Measurements from ENCODE around the gene ZSCAN5B.

Gene ZSCAN5B

GRCh38 chr19:56148096-56148495, 49.5 kb downstream of the ZSCAN5B start:
- no peaks in the 10 kb centered on the region for H3K27me3 ChIP-seq
- peaks cover 28% of the 10 kb centered on the region for H3K36me3 ChIP-seq
- no peak for DNase-seq
- H3K9me3 ChIP-seq, result no peaks in the 10 kb centered on the region
- H3K4me1 ChIP-seq, result no peaks in the 10 kb centered on the region
- TF ChIP-seq, protein P1, sequence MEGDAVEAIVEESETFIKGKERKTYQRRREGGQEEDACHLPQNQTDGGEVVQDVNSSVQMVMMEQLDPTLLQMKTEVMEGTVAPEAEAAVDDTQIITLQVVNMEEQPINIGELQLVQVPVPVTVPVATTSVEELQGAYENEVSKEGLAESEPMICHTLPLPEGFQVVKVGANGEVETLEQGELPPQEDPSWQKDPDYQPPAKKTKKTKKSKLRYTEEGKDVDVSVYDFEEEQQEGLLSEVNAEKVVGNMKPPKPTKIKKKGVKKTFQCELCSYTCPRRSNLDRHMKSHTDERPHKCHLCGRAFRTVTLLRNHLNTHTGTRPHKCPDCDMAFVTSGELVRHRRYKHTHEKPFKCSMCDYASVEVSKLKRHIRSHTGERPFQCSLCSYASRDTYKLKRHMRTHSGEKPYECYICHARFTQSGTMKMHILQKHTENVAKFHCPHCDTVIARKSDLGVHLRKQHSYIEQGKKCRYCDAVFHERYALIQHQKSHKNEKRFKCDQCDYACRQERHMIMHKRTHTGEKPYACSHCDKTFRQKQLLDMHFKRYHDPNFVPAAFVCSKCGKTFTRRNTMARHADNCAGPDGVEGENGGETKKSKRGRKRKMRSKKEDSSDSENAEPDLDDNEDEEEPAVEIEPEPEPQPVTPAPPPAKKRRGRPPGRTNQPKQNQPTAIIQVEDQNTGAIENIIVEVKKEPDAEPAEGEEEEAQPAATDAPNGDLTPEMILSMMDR (IDR thresholded peaks at IDR 0.05; ENCODE audit: low read depth, low read length), result no peak
- no peak overlapping the region for H3K4me3 ChIP-seq (ENCODE audit: low read depth, low read length)

DNA sequence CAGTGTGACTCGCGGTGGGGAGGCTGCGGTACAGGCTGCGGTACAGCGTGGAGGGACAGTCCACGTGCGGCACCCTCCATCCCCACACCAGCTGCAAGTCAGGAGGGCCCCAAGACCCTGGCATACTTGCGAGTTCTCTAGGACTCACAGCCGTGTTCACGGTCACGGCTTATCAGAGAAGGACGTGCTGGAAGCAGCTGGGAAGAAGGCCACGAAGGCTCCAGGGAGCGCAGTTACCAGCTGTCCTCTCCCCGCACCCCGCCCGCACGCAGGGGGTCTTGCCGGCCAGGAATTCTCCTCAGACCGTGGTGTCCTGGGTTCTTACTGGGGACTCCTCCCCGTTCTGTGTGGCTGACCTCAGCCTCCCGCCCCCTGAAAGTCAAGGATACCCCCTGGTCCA, 50.3 kb downstream of the ZSCAN5B start:
- no peak for DNase-seq
- Histone ChIP-seq H3K9me3 (no peaks in the 10 kb centered on the region), H3K27me3 (no peaks in the 10 kb centered on the region), H3K36me3 (peaks cover 34% of the 10 kb centered on the region), H3K4me3 (ENCODE audit: low read depth, low read length) (no peak overlapping the region), H3K4me1 (no peaks in the 10 kb centered on the region)
- TF ChIP-seq, protein P1 (IDR thresholded peaks at IDR 0.05; ENCODE audit: low read depth, low read length), result no peak

DNA sequence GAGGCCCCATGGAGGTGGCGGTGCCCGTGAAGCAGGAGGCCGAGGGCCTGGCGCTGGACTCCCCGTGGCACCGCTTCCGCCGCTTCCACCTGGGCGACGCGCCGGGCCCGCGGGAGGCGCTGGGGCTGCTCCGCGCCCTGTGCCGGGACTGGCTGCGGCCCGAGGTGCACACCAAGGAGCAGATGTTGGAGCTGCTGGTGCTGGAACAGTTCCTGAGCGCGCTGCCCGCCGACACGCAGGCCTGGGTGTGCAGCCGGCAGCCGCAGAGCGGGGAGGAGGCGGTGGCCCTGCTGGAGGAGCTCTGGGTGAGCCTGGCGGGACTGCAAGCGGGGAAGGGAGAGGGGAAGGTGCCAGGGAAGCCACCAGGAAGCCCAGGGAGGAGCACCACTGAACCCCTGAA, 50.7 kb downstream of the ZSCAN5B start:
- TF ChIP-seq, protein P1 (IDR thresholded peaks at IDR 0.05; ENCODE audit: low read depth, low read length), result no peak
- Histone ChIP-seq H3K27me3 (no peaks in the 10 kb centered on the region), H3K36me3 (peaks cover 34% of the 10 kb centered on the region), H3K4me1 (no peaks in the 10 kb centered on the region), H3K9me3 (no peaks in the 10 kb centered on the region), H3K4me3 (ENCODE audit: low read depth, low read length) (no peak overlapping the region)
- no peak for DNase-seq

DNA sequence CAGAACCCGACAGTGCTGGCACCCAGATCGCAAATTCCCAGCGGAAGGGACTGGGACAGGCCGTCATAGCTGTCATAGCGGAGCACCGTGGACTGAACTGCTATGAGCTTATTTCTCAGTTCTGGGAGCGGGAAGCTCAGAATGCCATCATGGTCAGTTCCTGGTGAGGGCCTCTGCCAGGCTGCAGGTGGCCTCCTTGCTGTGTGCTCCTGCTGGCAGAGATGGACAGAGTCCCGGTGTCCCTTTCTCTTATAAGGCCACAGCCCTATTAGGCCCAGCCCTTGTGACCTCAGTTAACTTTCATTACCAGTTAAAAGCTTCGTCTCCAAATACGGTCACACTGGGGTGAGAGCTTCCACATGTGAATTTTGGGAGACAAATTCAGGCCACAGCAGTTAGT, 51.9 kb downstream of the ZSCAN5B start:
- Histone ChIP-seq H3K27me3 (no peaks in the 10 kb centered on the region), H3K9me3 (no peaks in the 10 kb centered on the region), H3K4me1 (no peaks in the 10 kb centered on the region), H3K36me3 (peaks cover 34% of the 10 kb centered on the region), H3K4me3 (ENCODE audit: low read depth, low read length) (no peak overlapping the region)
- TF ChIP-seq, protein P1 (IDR thresholded peaks at IDR 0.05; ENCODE audit: low read depth, low read length), result no peak
- no peak for DNase-seq

DNA sequence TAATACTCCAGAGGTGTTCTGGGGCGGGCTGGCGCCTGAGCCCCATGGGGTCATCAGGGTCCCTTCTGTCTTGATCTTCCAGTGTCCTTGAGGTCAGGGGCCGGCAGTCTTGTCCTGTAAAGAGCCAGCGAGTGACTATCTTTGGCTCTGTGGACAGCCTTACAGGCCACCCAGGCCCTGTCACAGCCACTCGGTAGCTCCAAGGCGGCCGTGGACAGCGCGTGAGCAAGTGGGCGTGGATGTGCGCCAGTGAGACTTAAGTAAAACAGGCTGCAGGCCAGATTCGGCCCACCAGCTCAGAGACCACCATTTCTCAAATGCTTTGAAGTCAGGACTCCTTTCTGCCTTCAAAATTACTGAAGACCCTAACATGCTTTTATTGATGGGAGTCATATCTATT, 52.8 kb downstream of the ZSCAN5B start:
- peaks cover 3% of the 10 kb centered on the region for H3K4me1 ChIP-seq
- H3K4me3 ChIP-seq (ENCODE audit: low read depth, low read length), result no peak overlapping the region
- peaks cover 32% of the 10 kb centered on the region for H3K36me3 ChIP-seq
- no peak for DNase-seq
- TF ChIP-seq, protein P1 (IDR thresholded peaks at IDR 0.05; ENCODE audit: low read depth, low read length), result no peak
- H3K9me3 ChIP-seq, result no peaks in the 10 kb centered on the region
- no peaks in the 10 kb centered on the region for H3K27me3 ChIP-seq

DNA sequence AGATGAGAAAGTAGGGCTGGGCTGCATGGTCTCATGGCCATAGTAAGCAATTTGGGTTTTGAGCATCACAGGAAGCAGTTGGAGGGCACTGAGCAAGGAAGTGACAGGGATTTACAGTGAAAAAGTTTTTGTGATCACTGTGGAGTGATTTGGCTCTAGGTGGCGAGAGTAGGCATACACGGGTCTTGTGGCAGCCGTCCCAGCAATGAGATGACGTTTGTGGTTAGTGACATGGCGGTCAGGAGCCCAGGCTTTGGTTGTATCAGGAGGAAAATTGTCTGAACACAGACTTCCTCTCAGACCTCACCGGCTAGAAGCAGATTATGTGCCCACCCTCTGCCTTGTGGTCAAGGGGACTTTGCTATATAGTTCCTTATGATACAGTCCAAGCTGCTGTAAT, 53.2 kb downstream of the ZSCAN5B start:
- Histone ChIP-seq H3K9me3 (no peaks in the 10 kb centered on the region), H3K4me3 (ENCODE audit: low read depth, low read length) (no peak overlapping the region), H3K27me3 (no peaks in the 10 kb centered on the region), H3K36me3 (peaks cover 28% of the 10 kb centered on the region), H3K4me1 (peaks cover 4% of the 10 kb centered on the region)
- TF ChIP-seq, protein P1 (IDR thresholded peaks at IDR 0.05; ENCODE audit: low read depth, low read length), result no peak
- no peak for DNase-seq
